CD4-positive, alpha-beta T cell treated with Interferon alpha-2 for 1 hour (primary cell): ENCODE results near the gene SIX3.

Source experiments
- DNase-seq, 2 donors: peaks; one replicate each; pipeline ENCODE4 v3.0.0-alpha.2; 2020 to 2022

SIX3 gene

GRCh38 chr2:44959855-44960254 is 18.4 kb downstream of the SIX3 start:
- no peak for DNase-seq

- no peak for DNase-seq
Measured at GRCh38 chr2:44960871-44961270, 19.4 kb downstream of the SIX3 start.

- no peak for DNase-seq
Measured at GRCh38 chr2:44962176-44962695, 20.7 kb downstream of the SIX3 start.

- no peak for DNase-seq
Measured at GRCh38 chr2:44964752-44965236, 23.3 kb downstream of the SIX3 start.

- DNase-seq: no peak
Measured at GRCh38 chr2:44965684-44966083, 24.2 kb downstream of the SIX3 start.

GRCh38 chr2:44967056-44967455 is 25.6 kb downstream of the SIX3 start:
- no peak for DNase-seq

GRCh38 chr2:44967727-44968432 is 26.4 kb downstream of the SIX3 start:
- DNase-seq: no peak

GRCh38 chr2:44969936-44970335 is 28.4 kb downstream of the SIX3 start:
- DNase-seq: no peak

- no peak for DNase-seq
Measured at GRCh38 chr2:44970846-44971450, 29.4 kb downstream of the SIX3 start.

- no peak for DNase-seq
Measured at GRCh38 chr2:44972771-44973535, 31.5 kb downstream of the SIX3 start.

GRCh38 chr2:44974064-44974715 is 32.7 kb downstream of the SIX3 start:
- no peak for DNase-seq

GRCh38 chr2:44975571-44976450 is 34.3 kb downstream of the SIX3 start:
- DNase-seq: no peak

GRCh38 chr2:44979581-44979980 is 38.1 kb downstream of the SIX3 start:
- DNase-seq: no peak

- no peak for DNase-seq
Measured at GRCh38 chr2:44980751-44981713, 39.5 kb downstream of the SIX3 start.

GRCh38 chr2:44981714-44982108 is 40.2 kb downstream of the SIX3 start:
- DNase-seq: peak; percentile 44 to 60

- DNase-seq: no peak
Measured at GRCh38 chr2:44983836-44984604, 42.5 kb downstream of the SIX3 start.

GRCh38 chr2:44989176-44989575 is 47.7 kb downstream of the SIX3 start:
- DNase-seq: no peak

GRCh38 chr2:44994377-44994776 is 52.9 kb downstream of the SIX3 start:
- DNase-seq: no peak
